K562 (cell line): ENCODE measurements around the gene NR6A1. TPM values are rescaled to one million over a fixed set of nuclear protein-coding genes. Genes with fewer than 3 reads are reported as not detected.

ENCODE experiments used
- ATAC-seq: fragments of 200-7000 bp; cut with Tn5 transposase; 3 replicates; pipeline ENCODE4 v1.9.1; 2020; ENCODE audit warnings: moderate library complexity
- BruUV-seq: library from RNA; stranded (reverse); fragments of 400-500 nt; replicated peaks from 2 replicates; lab custom pipeline; 2021; lab: Mats Ljungman, UMichigan
- CTCF ChIA-PET: fragments of 300-600 bp; formaldehyde crosslinking; extraction: SDS; loops from one replicate; lab custom pipeline; 2021; ENCODE audit warnings: low intra/inter-chr PET ratio; lab: Yijun Ruan, JAX
- POLR2A ChIA-PET: fragments of 300-600, 350-650 bp; sonication (Branson Sonifier 250); formaldehyde crosslinking; extraction: SDS; loops from one replicate; lab custom pipeline; 2021; ENCODE audit warnings: antibody characterized with exemption, inconsistent platforms; lab: Yijun Ruan, JAX
- DNase-seq, 4 experiments: peaks; one replicate each; pipeline versions ENCODE4 v3.0.0 to v3.0.0-alpha.2; 2011 to 2018; ENCODE audit warnings: low spot score in 3 of 4, mixed read lengths in 3 of 4; ENCODE audit errors: extremely low read depth in 1 of 4
- FAIRE-seq: peaks from 2 replicates; lab custom pipeline; 2011; peaks lifted over from hg19 to GRCh38; lab: Jason Lieb, UNC
- H2AFZ ChIP-seq: 2 replicates; pipeline ENCODE4 v1.6.0; 2011; ENCODE audit warnings: low read depth, low read length, control low read depth, inconsistent platforms
- H3K27ac ChIP-seq: fragments of 200-600 bp; 3 replicates; pipeline ENCODE4 v1.8.0; 2011; ENCODE audit warnings: low read depth, mild to moderate bottlenecking, control low read depth, inconsistent platforms, low read length, moderate library complexity, mixed read lengths; ENCODE audit errors: extremely low read depth
- H3K27me3 ChIP-seq, 2 experiments: fragments of 300-600 bp in 1 of 2; 2 replicates in 1 of 2; 3 replicates in 1 of 2; pipeline versions ENCODE4 v1.6.0 to v1.8.0; 2011; ENCODE audit warnings: inconsistent platforms in 2 of 2, low read length in 2 of 2, mild to moderate bottlenecking in 1 of 2, mixed read lengths in 1 of 2, moderate library complexity in 1 of 2; ENCODE audit not compliant: control insufficient read depth in 2 of 2, insufficient read depth in 2 of 2
- H3K36me3 ChIP-seq: fragments of 300-600 bp; 3 replicates; pipeline ENCODE4 v1.8.0; 2011; ENCODE audit warnings: mild to moderate bottlenecking, low read length, inconsistent platforms; ENCODE audit not compliant: control insufficient read depth, insufficient read depth
- H3K4me1 ChIP-seq, 2 experiments: fragments of 200-600 bp in 1 of 2; replicated peaks in 1 of 2; 2 replicates in 1 of 2; 3 replicates in 1 of 2; pipeline versions ENCODE4 v1.5.1 to v1.8.0; 2011; ENCODE audit warnings: inconsistent platforms in 2 of 2, low read length in 2 of 2, mild to moderate bottlenecking in 1 of 2, mixed read lengths in 1 of 2, moderate library complexity in 1 of 2; ENCODE audit not compliant: control insufficient read depth in 2 of 2, insufficient read depth in 2 of 2
- H3K4me2 ChIP-seq: 2 replicates; pipeline ENCODE4 v1.6.1; 2011; ENCODE audit warnings: low read length, control low read depth, inconsistent platforms, mixed read lengths; ENCODE audit not compliant: insufficient read depth
- H3K4me3 ChIP-seq: fragments of 200-600 bp; sonication (generic), shearing (Covaris generic); 2 replicates; pipeline ENCODE4 v1.5.1; 2016; ENCODE audit warnings: control low read depth, inconsistent platforms
- H3K79me2 ChIP-seq: fragments of 200-600 bp; 3 replicates; pipeline ENCODE4 v1.8.0; 2011; ENCODE audit warnings: low read length, inconsistent platforms; ENCODE audit not compliant: control insufficient read depth, insufficient read depth
- H3K9ac ChIP-seq, 2 experiments: 2 replicates each; pipeline versions ENCODE4 v1.6.0 to v1.6.1; 2011; ENCODE audit warnings: low read depth in 2 of 2, low read length in 2 of 2, control low read depth in 1 of 2, inconsistent platforms in 1 of 2, mild to moderate bottlenecking in 1 of 2, mixed read lengths in 1 of 2; ENCODE audit not compliant: insufficient read depth in 1 of 2
- H3K9me1 ChIP-seq: one replicate; pipeline ENCODE4 v1.6.0; 2011; ENCODE audit warnings: inconsistent platforms, mild to moderate bottlenecking, low read length, moderate library complexity; ENCODE audit not compliant: control insufficient read depth, insufficient read depth
- H3K9me3 ChIP-seq: replicated peaks from 2 replicates; pipeline ENCODE4 v1.5.1; 2011; ENCODE audit warnings: low read depth, low read length, inconsistent platforms; ENCODE audit not compliant: control insufficient read depth, insufficient read depth
- H4K20me1 ChIP-seq: replicated peaks from 2 replicates; pipeline ENCODE4 v1.6.1; 2011; ENCODE audit warnings: low read length, inconsistent platforms, mixed read lengths; ENCODE audit not compliant: control insufficient read depth, insufficient read depth
- HES1 ChIP-seq: fragments of 450-650 bp; IDR thresholded peaks from 2 replicates; pipeline ENCODE4 v1.6.1; 2016; ENCODE audit warnings: low read depth, mild to moderate bottlenecking, moderate library complexity
- MED1 ChIP-seq: sonication (generic); formaldehyde crosslinking; IDR thresholded peaks from 2 replicates; pipeline ENCODE4 v1.8.1; 2023; ENCODE audit warnings: missing genetic modification reagents, borderline replicate concordance
- NBN ChIP-seq: fragments of 450-650 bp; IDR thresholded peaks from 2 replicates; pipeline ENCODE4 v1.6.1; 2016; ENCODE audit warnings: low read depth, mild to moderate bottlenecking
- ZNF584 ChIP-seq: fragments of 200-800 bp; sonication (Bioruptor generic); IDR thresholded peaks from 2 replicates; pipeline ENCODE4 v1.6.1; 2016; ENCODE audit warnings: low read depth, mild to moderate bottlenecking, missing genetic modification characterization, missing compliant biosample characterization
- ZSCAN32 ChIP-seq: fragments of 450-650 bp; formaldehyde crosslinking; IDR thresholded peaks from 2 replicates; pipeline ENCODE4 v1.4.0; 2020; ENCODE audit warnings: mild to moderate bottlenecking, moderate library complexity
- WGBS: fragments of 100-300 bp; shearing (Covaris generic); methylation state at CpG from one replicate; pipeline ENCODE4 v1.1.6; 2016; ENCODE audit warnings: low coverage, mixed read lengths; ENCODE audit not compliant: insufficient coverage; ENCODE audit errors: missing lambda C conversion rate; 5-methylcytosine and 5-hydroxymethylcytosine counted together
- in situ Hi-C: fragments of 300-500 bp; cut with MboI; formaldehyde crosslinking; loops from 4 replicates; pipeline ENCODE4 v1.15.0; 2018; ENCODE audit warnings: inconsistent platforms, mixed read lengths
- intact Hi-C: fragments of 100-400 bp; cut with micrococcal nuclease; formaldehyde crosslinking; loops from 2 replicates; pipeline ENCODE4 v1.14.2; 2022
- polyA plus RNA-seq, 8 experiments: library from polyadenylated mRNA; depleted of rRNA in 4 of 8; stranded (reverse) in 5 of 8; unstranded in 3 of 8; fragments of >200 nt; fragmentation: Nextera tagmentation in 2 of 8; fragmentation: Illumina TruSeq in 1 of 8; extraction: Ambion mirVana in 2 of 8; extraction: Trizol in 1 of 8; gene quantifications; 2 replicates each; pipeline versions ENCODE4 v1.2.1 to v1.2.3, GENCODE V29; 2011 to 2014; ENCODE audit warnings: inconsistent platforms in 1 of 8, missing spikeins in 1 of 8
- total RNA-seq, 7 experiments: library from RNA; depleted of rRNA in 6 of 7; stranded (reverse); fragments of >200 nt in 6 of 7; fragmentation: Illumina TruSeq in 2 of 7; extraction: Trizol in 2 of 7; gene quantifications; 2 replicates each; pipeline versions ENCODE4 v1.2.1 to v1.2.3, GENCODE V29; 2011 to 2021; ENCODE audit warnings: low replicate concordance in 1 of 7
- TF ChIP-seq, protein P1 (sequence below): sonication (generic); formaldehyde crosslinking; IDR thresholded peaks from 2 replicates; pipeline ENCODE4 v1.8.1; 2023; ENCODE audit warnings: mild to moderate bottlenecking, missing genetic modification reagents

Gene NR6A1
- total and polyA plus RNA-seq, 9 of the 15 experiments (the other 6 are each of a cell fraction or from before 2014, with no cell fraction given): 9.7 to 55.4 (median 28.3) TPM

DNA sequence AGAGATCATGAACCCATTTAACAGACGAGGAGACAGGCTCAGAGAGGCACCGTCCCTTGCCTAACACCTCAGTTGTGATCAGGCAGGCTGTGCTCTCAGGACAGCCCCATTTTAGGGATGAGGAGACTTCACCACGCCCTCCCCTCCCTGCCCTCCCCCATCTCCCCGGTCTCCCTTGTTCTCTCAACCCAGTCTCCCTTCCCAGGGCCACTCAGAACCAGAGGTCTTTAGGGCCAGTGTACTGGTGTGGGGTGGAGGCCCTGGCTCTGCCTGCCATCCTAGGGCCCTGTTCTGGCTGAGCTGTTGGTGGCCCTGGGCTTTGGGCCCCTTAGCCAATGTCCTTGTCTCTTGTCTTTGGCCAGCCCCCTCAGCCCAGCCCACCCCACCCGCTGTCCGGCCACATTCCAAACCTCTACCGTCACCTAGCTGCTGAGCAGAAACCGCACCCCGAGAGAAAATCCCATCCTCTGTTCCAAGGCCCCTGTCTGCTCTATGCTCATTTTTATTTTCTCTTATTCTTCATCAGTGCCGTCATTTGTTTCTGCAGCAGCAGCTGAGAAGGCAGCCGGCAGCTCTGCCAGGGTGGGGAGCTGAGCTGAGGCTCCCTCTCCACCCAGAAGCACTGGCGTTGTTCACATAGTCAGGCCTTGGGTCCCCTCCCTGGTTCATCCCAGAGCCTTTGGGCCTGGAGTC lies 39.7 kb upstream of the NR6A1 start (continued):
- no peak for TF ChIP-seq HES1
- no peak for TF ChIP-seq ZNF584 (CRISPR knock-in tag)

DNA sequence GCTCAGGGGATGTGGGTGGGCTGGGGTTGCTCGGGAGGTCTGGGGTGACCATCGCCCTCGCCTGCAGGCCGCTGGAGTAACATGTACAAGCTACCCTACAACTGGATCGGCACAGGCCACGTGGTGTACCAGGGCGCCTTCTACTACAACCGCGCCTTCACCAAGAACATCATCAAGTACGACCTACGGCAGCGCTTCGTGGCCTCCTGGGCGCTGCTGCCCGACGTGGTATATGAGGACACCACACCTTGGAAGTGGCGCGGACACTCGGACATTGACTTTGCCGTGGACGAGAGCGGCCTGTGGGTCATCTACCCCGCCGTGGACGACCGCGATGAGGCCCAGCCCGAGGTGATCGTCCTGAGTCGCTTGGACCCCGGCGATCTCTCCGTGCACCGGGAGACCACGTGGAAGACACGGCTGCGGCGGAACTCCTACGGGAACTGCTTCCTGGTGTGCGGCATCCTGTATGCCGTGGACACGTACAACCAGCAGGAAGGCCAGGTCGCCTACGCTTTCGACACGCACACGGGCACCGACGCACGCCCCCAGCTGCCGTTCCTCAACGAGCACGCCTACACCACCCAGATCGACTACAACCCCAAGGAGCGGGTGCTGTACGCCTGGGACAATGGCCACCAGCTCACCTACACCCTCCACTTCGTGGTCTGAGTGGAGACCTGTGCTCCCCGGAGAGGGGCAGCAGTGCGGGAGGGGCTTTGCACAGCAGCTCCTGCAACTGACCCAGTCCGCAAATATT lies 38.8 kb upstream of the NR6A1 start:
- in situ Hi-C loops: no loop called here
- CTCF ChIA-PET: no interaction called here
- Histone ChIP-seq H3K9me3 (no peaks in the 10 kb centered on the region), H3K4me1 (peaks cover 2 to 24% of the 10 kb centered on the region in 2 experiments; a peak in 4 of 5 replicates), H3K4me3 (no peak overlapping the region), H3K9me1 (no peaks in the 10 kb centered on the region), H3K27ac (no peak overlapping the region), H3K9ac (no peak overlapping the region), H2AFZ (no peak overlapping the region), H3K36me3 (no peaks in the 10 kb centered on the region)
- no TSS peak for BruUV-seq
- POLR2A ChIA-PET: interaction anchor here (1.4 kb wide), 1 partner anchor 10 kb away, joined by 3 read pairs; no protein-coding TSS in a partner anchor
- WGBS: 92% methylated on average over 48 of the region's 60 CpGs
- no peak for ATAC-seq
- no peak for TF ChIP-seq MED1 (CRISPR knock-in tag)
- TF ChIP-seq, protein P1, sequence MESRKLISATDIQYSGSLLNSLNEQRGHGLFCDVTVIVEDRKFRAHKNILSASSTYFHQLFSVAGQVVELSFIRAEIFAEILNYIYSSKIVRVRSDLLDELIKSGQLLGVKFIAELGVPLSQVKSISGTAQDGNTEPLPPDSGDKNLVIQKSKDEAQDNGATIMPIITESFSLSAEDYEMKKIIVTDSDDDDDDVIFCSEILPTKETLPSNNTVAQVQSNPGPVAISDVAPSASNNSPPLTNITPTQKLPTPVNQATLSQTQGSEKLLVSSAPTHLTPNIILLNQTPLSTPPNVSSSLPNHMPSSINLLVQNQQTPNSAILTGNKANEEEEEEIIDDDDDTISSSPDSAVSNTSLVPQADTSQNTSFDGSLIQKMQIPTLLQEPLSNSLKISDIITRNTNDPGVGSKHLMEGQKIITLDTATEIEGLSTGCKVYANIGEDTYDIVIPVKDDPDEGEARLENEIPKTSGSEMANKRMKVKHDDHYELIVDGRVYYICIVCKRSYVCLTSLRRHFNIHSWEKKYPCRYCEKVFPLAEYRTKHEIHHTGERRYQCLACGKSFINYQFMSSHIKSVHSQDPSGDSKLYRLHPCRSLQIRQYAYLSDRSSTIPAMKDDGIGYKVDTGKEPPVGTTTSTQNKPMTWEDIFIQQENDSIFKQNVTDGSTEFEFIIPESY (CRISPR knock-in tag): peak; percentile 72; the same call in 1 of the 2 replicates
- no peak for TF ChIP-seq NBN
- no peak for TF ChIP-seq ZSCAN32 (CRISPR knock-in tag)
- TF ChIP-seq, all 486 proteins: peak for 1
- no peaks in the 10 kb centered on the region for H3K27me3 ChIP-seq
- H3K79me2 ChIP-seq: no peaks in the 10 kb centered on the region
- no peak overlapping the region for H3K4me2 ChIP-seq
- H4K20me1 ChIP-seq: no peaks in the 10 kb centered on the region
- no peak for FAIRE-seq
- intact Hi-C loops: no loop called here
- DNase-seq: no peak
